Measurements from ENCODE around the gene PYCR2.

PYCR2 gene

GRCh38 chr1:225963735-225964530 lies 39.9 kb upstream of the PYCR2 start:
- CTCF ChIA-PET: interaction anchor here (1.0 to 1.2 kb wide), 2 partner anchors 26 to 484 kb away, joined by 4 to 5 read pairs; no protein-coding TSS in a partner anchor
- no peak for TF ChIP-seq CTCF (conservative IDR thresholded peaks at IDR 0.05; ENCODE audit: low read depth)
- POLR2A ChIA-PET (ENCODE audit: low non-redundant PET): no interaction called here
- no peak overlapping the region for H3K27ac ChIP-seq
- DNase-seq (ENCODE audit: low spot score): no peak

GRCh38 chr1:225962440-225962975 lies 38.5 kb upstream of the PYCR2 start:
- ChIA-PET POLR2A (ENCODE audit: low non-redundant PET) (no interaction called here), CTCF (interaction anchor here (1.0 to 1.6 kb wide), 4 partner anchors 17 to 488 kb away, joined by 3 to 5 read pairs (median 4); no protein-coding TSS in a partner anchor)
- DNase-seq (ENCODE audit: low spot score): no peak
- no peak overlapping the region for H3K27ac ChIP-seq
- TF ChIP-seq CTCF (conservative IDR thresholded peaks at IDR 0.05; ENCODE audit: low read depth): no peak

- H3K27ac ChIP-seq: no peak overlapping the region
- no peak for DNase-seq (ENCODE audit: low spot score)
- CTCF ChIA-PET: interaction anchor here (0.7 to 1.6 kb wide), 7 partner anchors 9 to 643 kb away, joined by 3 to 5 read pairs (median 3); no protein-coding TSS in a partner anchor
- no peak for TF ChIP-seq CTCF (conservative IDR thresholded peaks at IDR 0.05; ENCODE audit: low read depth)
- POLR2A ChIA-PET (ENCODE audit: low non-redundant PET): no interaction called here
Measured at GRCh38 chr1:225961659-225962439, 37.8 kb upstream of the PYCR2 start.

GRCh38 chr1:225958041-225958440 lies 34.0 kb upstream of the PYCR2 start:
- TF ChIP-seq CTCF (conservative IDR thresholded peaks at IDR 0.05; ENCODE audit: low read depth): no peak
- no peak for DNase-seq (ENCODE audit: low spot score)
- H3K27ac ChIP-seq: no peak overlapping the region
- CTCF ChIA-PET: no interaction called here
- POLR2A ChIA-PET (ENCODE audit: low non-redundant PET): no interaction called here

GRCh38 chr1:225954753-225955152 lies 30.7 kb upstream of the PYCR2 start:
- DNase-seq (ENCODE audit: low spot score): no peak
- no peak for TF ChIP-seq CTCF (conservative IDR thresholded peaks at IDR 0.05; ENCODE audit: low read depth)
- H3K27ac ChIP-seq: no peak overlapping the region
- ChIA-PET CTCF (interaction anchor here (0.6 to 1.1 kb wide), 5 partner anchors 24 to 531 kb away, joined by 3 to 6 read pairs (median 5); partner anchors contain the start of gene TMEM63A), POLR2A (ENCODE audit: low non-redundant PET) (interaction anchor here (0.7 kb wide), 1 partner anchor 33 kb away, joined by 3 read pairs; no protein-coding TSS in a partner anchor)

- ChIA-PET POLR2A (ENCODE audit: low non-redundant PET) (no interaction called here), CTCF (no interaction called here)
- H3K27ac ChIP-seq: no peak overlapping the region
- TF ChIP-seq CTCF (conservative IDR thresholded peaks at IDR 0.05; ENCODE audit: low read depth): no peak
- DNase-seq (ENCODE audit: low spot score): no peak
Measured at GRCh38 chr1:225953315-225953714, 29.3 kb upstream of the PYCR2 start.
